Keratinocyte (primary cell): ENCODE data around the gene APAF1.

Experiments
- EZH2 ChIP-seq: IDR thresholded peaks from one replicate; pipeline ENCODE4 v1.6.1; 2012; ENCODE audit warnings: inconsistent platforms, mild to moderate bottlenecking, low read length, moderate library complexity
- TF ChIP-seq, protein P1 (sequence below), 3 experiments: IDR thresholded peaks in 1 of 3; conservative IDR thresholded peaks in 1 of 3; optimal IDR thresholded peaks in 1 of 3; 2 replicates in 2 of 3; 3 replicates in 1 of 3; pipeline versions ENCODE3 to v1.5.1; 2011; ENCODE audit warnings: low read length in 3 of 3, mild to moderate bottlenecking in 3 of 3, moderate library complexity in 2 of 3, control low read depth in 1 of 3, inconsistent platforms in 1 of 3; ENCODE audit not compliant: insufficient read depth in 2 of 3; ENCODE audit errors: extremely low read depth in 1 of 3

DNA sequence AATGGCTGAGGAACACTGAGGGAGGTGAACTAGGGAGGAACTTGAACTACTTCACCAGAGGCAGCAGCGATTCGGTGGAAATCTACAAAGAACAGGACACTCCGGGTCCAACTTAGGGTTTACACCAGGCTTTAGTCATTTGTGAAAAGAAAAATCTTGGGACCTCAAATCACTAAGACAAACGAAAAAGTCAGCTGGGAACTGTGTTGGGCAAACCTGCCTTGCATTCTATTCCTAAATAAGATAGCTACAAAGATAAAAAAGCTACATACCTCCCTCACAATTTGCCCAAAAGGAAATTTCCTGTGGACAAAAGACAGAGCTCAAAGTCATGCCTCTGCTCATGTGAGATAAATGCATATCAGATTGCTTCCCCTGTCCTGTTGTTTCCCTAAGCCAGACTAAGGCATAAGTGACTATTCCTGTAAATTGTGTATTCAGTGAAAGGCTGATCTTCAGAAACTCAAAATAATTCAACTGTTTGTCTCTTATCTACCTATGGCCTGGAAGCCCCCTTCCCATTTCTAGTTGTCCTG is 106.6 kb downstream of the APAF1 start:
- TF ChIP-seq, protein P1, sequence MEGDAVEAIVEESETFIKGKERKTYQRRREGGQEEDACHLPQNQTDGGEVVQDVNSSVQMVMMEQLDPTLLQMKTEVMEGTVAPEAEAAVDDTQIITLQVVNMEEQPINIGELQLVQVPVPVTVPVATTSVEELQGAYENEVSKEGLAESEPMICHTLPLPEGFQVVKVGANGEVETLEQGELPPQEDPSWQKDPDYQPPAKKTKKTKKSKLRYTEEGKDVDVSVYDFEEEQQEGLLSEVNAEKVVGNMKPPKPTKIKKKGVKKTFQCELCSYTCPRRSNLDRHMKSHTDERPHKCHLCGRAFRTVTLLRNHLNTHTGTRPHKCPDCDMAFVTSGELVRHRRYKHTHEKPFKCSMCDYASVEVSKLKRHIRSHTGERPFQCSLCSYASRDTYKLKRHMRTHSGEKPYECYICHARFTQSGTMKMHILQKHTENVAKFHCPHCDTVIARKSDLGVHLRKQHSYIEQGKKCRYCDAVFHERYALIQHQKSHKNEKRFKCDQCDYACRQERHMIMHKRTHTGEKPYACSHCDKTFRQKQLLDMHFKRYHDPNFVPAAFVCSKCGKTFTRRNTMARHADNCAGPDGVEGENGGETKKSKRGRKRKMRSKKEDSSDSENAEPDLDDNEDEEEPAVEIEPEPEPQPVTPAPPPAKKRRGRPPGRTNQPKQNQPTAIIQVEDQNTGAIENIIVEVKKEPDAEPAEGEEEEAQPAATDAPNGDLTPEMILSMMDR (optimal IDR thresholded peaks at IDR 0.05 in 1 of 3, IDR thresholded peaks at IDR 0.05 in 1 of 3, conservative IDR thresholded peaks at IDR 0.05 in 1 of 3; ENCODE audit: extremely low read depth in 1 of 3, insufficient read depth in 2 of 3, low read length in 3 of 3), result no peak
- TF ChIP-seq EZH2, result no peak
